Measurements from ENCODE around the gene NRXN3. TPM values are rescaled to one million over a fixed set of nuclear protein-coding genes. Genes with fewer than 3 reads are reported as not detected.

NRXN3 gene
- total and polyA plus RNA-seq, 2 of the 13 experiments (the other 11 are each of a cell fraction or from before 2014, with no cell fraction given): 0.03 TPM; not detected in 1

DNA sequence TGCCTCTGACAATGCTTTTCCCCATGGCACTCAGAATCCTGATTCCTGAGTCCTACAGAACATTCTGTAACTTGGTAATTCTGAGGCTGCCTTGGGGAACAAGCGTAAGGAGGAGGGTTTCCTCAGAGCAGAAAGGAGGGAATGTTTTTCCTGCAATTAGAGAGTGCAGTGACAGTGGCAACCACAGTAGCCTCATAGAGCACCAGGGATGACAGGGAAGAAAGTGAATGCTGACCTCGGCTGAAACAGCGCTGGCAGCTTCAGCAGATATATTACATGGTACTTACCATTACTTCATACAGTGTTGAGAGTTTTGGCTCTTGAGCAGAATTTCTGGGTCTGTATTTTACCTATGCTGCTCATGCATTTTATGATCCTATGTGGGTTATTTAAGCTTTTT lies 757.1 kb downstream of the NRXN3 start:
- in situ Hi-C loops (cut with HindIII; ENCODE audit: extremely low pct_ligation_motif_present, low pct_unique_long_range_greater_than_20kb): no loop called here

DNA sequence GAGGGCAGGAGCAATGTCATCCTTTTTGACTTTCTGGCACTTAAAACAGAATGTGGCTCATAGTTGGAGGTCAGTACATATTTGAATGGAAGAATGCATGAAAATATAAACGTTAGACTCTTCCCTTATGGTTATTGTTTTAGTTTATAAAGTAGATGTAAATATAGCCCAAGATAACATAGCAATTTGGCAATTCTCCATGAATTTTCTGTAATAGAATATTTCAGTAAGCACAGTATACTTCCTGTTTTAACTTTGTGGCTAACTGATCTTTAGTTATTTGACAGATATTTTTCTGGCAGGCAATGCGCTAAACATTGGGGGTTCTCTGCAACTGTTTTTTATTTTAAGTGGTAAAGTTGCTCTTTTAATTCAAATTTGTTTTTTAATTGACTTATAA lies 763.0 kb downstream of the NRXN3 start:
- Histone ChIP-seq H3K9me3 (ENCODE audit: low read length) (no peaks in the 10 kb centered on the region), H2AFZ (ENCODE audit: low read length) (no peak overlapping the region), H3K27ac (ENCODE audit: extremely low read length, insufficient read depth, low read length) (no peak overlapping the region), H3K4me2 (ENCODE audit: low read depth, low read length) (no peak overlapping the region), H4K20me1 (ENCODE audit: insufficient read depth, low read length) (no peaks in the 10 kb centered on the region), H3K79me2 (ENCODE audit: insufficient read depth, low read length) (no peaks in the 10 kb centered on the region), H3K4me3 (replicated peaks in 1 of 3; ENCODE audit: insufficient read depth in 1 of 3, low read depth in 2 of 3, low read length in 3 of 3) (no peak overlapping the region), H3K9ac (ENCODE audit: insufficient read depth, low read depth, low read length) (no peak overlapping the region), H3K27me3 (ENCODE audit: control insufficient read depth in 1 of 2, insufficient read depth in 2 of 2, low read length in 2 of 2) (no peaks in the 10 kb centered on the region), H3K36me3 (replicated peaks in 1 of 2; ENCODE audit: control insufficient read depth in 1 of 2, insufficient read depth in 2 of 2, low read length in 2 of 2) (no peaks in the 10 kb centered on the region), H3K4me1 (ENCODE audit: insufficient read depth, low read length) (no peaks in the 10 kb centered on the region)
- no peak for ATAC-seq
- no TSS peak for BruUV-seq (replicated peaks)
- ChIA-PET CTCF (ENCODE audit: low intra/inter-chr PET ratio, low total read pairs) (no interaction called here), POLR2A (no interaction called here)
- FAIRE-seq: no peak
- 0% methylated on average over 2 of the region's 2 CpGs for WGBS (ENCODE audit: low lambda C conversion rate)
- DNase-seq (ENCODE audit: low spot score): no peak
- intact Hi-C loops (cut with micrococcal nuclease; ENCODE audit: unreplicated experiment): no loop called here
- in situ Hi-C loops (cut with HindIII; ENCODE audit: extremely low pct_ligation_motif_present, low pct_unique_long_range_greater_than_20kb): no loop called here
- TF ChIP-seq RARA (CRISPR knock-in tag; IDR thresholded peaks at IDR 0.05) (no peak), ZNF678 (CRISPR knock-in tag; IDR thresholded peaks at IDR 0.05) (no peak), ZFP1 (CRISPR knock-in tag; IDR thresholded peaks at IDR 0.05) (no peak), ZKSCAN5 (CRISPR knock-in tag; IDR thresholded peaks at IDR 0.05) (no peak), ZNF672 (CRISPR knock-in tag; IDR thresholded peaks at IDR 0.05) (no peak), ZNF839 (CRISPR knock-in tag; IDR thresholded peaks at IDR 0.05; ENCODE audit: borderline replicate concordance) (no peak), HES4 (CRISPR knock-in tag; IDR thresholded peaks at IDR 0.05; ENCODE audit: borderline replicate concordance) (no peak), ZNF274 (CRISPR knock-in tag; IDR thresholded peaks at IDR 0.05) (no peak), GPN1 (CRISPR knock-in tag; IDR thresholded peaks at IDR 0.05; ENCODE audit: borderline replicate concordance) (no peak), PHF20 (CRISPR knock-in tag; IDR thresholded peaks at IDR 0.05) (no peak), BRD4 (CRISPR knock-in tag; IDR thresholded peaks at IDR 0.05) (no peak), ZNF207 (IDR thresholded peaks at IDR 0.05; ENCODE audit: borderline replicate concordance) (no peak), GABPB1 (CRISPR knock-in tag; IDR thresholded peaks at IDR 0.05) (no peak), GPBP1L1 (CRISPR knock-in tag; IDR thresholded peaks at IDR 0.05) (no peak)
- TF ChIP-seq, protein P1, sequence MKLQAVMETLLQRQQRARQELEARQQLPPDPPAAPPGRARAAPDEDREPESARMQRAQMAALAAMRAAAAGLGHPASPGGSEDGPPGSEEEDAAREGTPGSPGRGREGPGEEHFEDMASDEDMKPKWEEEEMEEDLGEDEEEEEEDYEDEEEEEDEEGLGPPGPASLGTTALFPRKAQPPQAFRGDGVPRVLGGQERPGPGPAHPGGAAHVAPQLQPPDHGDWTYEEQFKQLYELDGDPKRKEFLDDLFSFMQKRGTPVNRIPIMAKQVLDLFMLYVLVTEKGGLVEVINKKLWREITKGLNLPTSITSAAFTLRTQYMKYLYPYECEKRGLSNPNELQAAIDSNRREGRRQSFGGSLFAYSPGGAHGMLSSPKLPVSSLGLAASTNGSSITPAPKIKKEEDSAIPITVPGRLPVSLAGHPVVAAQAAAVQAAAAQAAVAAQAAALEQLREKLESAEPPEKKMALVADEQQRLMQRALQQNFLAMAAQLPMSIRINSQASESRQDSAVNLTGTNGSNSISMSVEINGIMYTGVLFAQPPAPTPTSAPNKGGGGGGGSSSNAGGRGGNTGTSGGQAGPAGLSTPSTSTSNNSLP (IDR thresholded peaks at IDR 0.05; ENCODE audit: low read depth, low read length): no peak
- TF ChIP-seq, protein P2, sequence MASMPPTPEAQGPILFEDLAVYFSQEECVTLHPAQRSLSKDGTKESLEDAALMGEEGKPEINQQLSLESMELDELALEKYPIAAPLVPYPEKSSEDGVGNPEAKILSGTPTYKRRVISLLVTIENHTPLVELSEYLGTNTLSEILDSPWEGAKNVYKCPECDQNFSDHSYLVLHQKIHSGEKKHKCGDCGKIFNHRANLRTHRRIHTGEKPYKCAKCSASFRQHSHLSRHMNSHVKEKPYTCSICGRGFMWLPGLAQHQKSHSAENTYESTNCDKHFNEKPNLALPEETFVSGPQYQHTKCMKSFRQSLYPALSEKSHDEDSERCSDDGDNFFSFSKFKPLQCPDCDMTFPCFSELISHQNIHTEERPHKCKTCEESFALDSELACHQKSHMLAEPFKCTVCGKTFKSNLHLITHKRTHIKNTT (CRISPR knock-in tag; IDR thresholded peaks at IDR 0.05): no peak

More for the DNA sequence above, 757.1 kb downstream of the NRXN3 start:
- Histone ChIP-seq H2AFZ (ENCODE audit: low read length) (no peak overlapping the region), H3K27ac (ENCODE audit: extremely low read length, insufficient read depth, low read length) (no peak overlapping the region), H3K9ac (ENCODE audit: insufficient read depth, low read depth, low read length) (no peak overlapping the region), H3K9me3 (ENCODE audit: low read length) (no peaks in the 10 kb centered on the region), H3K27me3 (ENCODE audit: control insufficient read depth in 1 of 2, insufficient read depth in 2 of 2, low read length in 2 of 2) (no peaks in the 10 kb centered on the region), H3K4me1 (ENCODE audit: insufficient read depth, low read length) (no peaks in the 10 kb centered on the region), H4K20me1 (ENCODE audit: insufficient read depth, low read length) (no peaks in the 10 kb centered on the region), H3K36me3 (replicated peaks in 1 of 2; ENCODE audit: control insufficient read depth in 1 of 2, insufficient read depth in 2 of 2, low read length in 2 of 2) (no peaks in the 10 kb centered on the region), H3K79me2 (ENCODE audit: insufficient read depth, low read length) (no peaks in the 10 kb centered on the region), H3K4me3 (replicated peaks in 1 of 3; ENCODE audit: insufficient read depth in 1 of 3, low read depth in 2 of 3, low read length in 3 of 3) (no peak overlapping the region), H3K4me2 (ENCODE audit: low read depth, low read length) (no peak overlapping the region)
- TF ChIP-seq ZMAT3 (CRISPR knock-in tag; conservative IDR thresholded peaks at IDR 0.05): no peak
- TF ChIP-seq RFX3 (CRISPR knock-in tag; IDR thresholded peaks at IDR 0.05): no peak
- TF ChIP-seq ZNF460 (CRISPR knock-in tag; IDR thresholded peaks at IDR 0.05; ENCODE audit: borderline replicate concordance): no peak
- FAIRE-seq (no peak), ATAC-seq (peak; percentile 45; the same call in 2 of the 3 replicates), DNase-seq (ENCODE audit: low spot score) (no peak)
- CTCF ChIA-PET (ENCODE audit: low intra/inter-chr PET ratio, low total read pairs): no interaction called here
- WGBS (ENCODE audit: low lambda C conversion rate): 17% methylated on average over 3 of the region's 3 CpGs
- BruUV-seq (replicated peaks): no TSS peak
- intact Hi-C loops (cut with micrococcal nuclease; ENCODE audit: unreplicated experiment): no loop called here
- POLR2A ChIA-PET: no interaction called here

Measured in HepG2 (cell line).